Nephron progenitor cell (in vitro differentiated cells): ENCODE measurements around the gene SRP14.
"Not testable (repeated sequence)": the region's sequence is repeated elsewhere in the genome, so short reads cannot be mapped to it uniquely, and the experiment has no call there.

Experiments
- DNase-seq: peaks from one replicate; pipeline ENCODE4 v3.0.0; 2021
- H3K27ac Mint-ChIP-seq: 2 replicates; pipeline ENCODE4 v1.8.0; 2021; ENCODE audit warnings: mild to moderate bottlenecking, moderate library complexity, mixed read lengths
- H3K27me3 Mint-ChIP-seq: 2 replicates; pipeline ENCODE4 v1.8.0; 2021; ENCODE audit warnings: mild to moderate bottlenecking, low read depth, mixed read lengths; ENCODE audit not compliant: poor library complexity
- H3K36me3 Mint-ChIP-seq: 2 replicates; pipeline ENCODE4 v1.8.0; 2021; ENCODE audit warnings: low read depth, mixed read lengths
- H3K4me1 Mint-ChIP-seq: 2 replicates; pipeline ENCODE4 v1.8.0; 2021; ENCODE audit warnings: mixed read lengths
- H3K4me3 Mint-ChIP-seq: 2 replicates; pipeline ENCODE4 v1.8.0; 2021; ENCODE audit warnings: mild to moderate bottlenecking, moderate library complexity, mixed read lengths
- H3K9me3 Mint-ChIP-seq: 2 replicates; pipeline ENCODE4 v1.8.0; 2021; ENCODE audit warnings: mild to moderate bottlenecking, moderate library complexity, mixed read lengths
- CTCF ChIP-seq: fragments of 200-600 bp; sonication (generic); IDR thresholded peaks from 2 replicates; pipeline ENCODE4 v1.5.0; 2021; ENCODE audit warnings: antibody characterized with exemption

The SRP14 gene

DNA sequence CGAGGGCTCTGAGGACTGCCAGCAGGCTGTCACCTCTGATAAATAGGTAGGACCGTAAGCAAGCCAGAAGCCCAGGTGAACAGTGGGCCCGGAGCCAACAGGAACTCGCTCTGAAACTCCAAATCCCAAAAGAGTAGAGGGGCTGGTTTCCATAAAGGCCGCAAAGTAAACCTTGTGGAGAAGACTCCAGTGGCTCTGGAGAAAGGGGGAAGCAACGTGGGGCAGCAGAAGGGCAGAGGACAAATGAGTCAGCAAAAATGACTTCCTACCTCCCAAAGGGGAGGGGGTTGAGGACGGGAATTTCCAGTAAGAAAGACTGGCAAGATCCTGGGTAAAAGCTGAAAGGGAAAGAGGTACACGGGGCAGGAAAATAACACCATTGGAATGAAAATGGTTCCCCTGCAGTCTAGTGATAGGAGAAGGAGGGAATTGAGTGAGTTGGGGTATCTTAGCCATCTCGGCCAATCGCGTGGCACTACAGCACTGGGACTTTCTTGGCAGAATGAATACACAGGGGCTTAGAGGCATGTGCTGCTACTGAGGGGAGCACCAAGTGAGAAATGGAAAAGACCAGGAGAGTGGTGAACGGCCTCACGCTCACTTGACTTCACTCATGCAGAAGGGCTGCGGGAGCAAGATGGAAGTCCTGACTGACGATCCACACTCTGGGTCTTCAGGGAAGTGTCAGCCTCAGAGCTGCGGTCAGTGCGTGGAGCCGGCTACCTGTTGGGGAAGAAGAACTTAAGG, 36.5 kb upstream of the SRP14 start:
- no peak for DNase-seq
- Mint-ChIP-seq H3K27ac (peak overlapping the region; percentile 93), H3K4me1 (peaks cover 53% of the 10 kb centered on the region), H3K36me3 (no peaks in the 10 kb centered on the region), H3K4me3 (no peak overlapping the region), H3K9me3 (peaks cover 6% of the 10 kb centered on the region), H3K27me3 (no peaks in the 10 kb centered on the region)
- no peak for TF ChIP-seq CTCF

DNA sequence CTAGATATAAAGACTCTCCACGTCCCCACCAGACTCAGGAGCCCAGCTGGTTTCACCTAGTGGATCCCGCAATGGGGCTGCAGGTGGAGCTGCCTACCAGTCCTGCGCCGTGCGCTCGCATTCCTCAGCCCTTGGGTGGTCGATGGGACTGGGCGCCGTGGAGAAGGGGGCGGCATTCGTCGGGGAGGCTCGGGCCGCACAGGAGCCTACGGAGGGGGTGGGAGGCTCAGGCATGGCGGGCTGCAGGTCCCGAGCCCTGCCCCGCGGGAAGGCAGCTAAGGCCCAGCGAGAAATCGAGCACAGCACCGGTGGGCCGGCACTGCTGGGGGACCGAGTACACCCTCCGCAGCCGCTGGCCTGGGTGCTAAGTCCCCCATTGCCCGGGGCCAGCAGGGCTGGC, 35.7 kb upstream of the SRP14 start:
- not testable (repeated sequence) for H3K27me3 Mint-ChIP-seq, H3K9me3 Mint-ChIP-seq, DNase-seq, H3K27ac Mint-ChIP-seq, H3K36me3 Mint-ChIP-seq, H3K4me3 Mint-ChIP-seq
- peaks cover 56% of the 10 kb centered on the region for H3K4me1 Mint-ChIP-seq

DNA sequence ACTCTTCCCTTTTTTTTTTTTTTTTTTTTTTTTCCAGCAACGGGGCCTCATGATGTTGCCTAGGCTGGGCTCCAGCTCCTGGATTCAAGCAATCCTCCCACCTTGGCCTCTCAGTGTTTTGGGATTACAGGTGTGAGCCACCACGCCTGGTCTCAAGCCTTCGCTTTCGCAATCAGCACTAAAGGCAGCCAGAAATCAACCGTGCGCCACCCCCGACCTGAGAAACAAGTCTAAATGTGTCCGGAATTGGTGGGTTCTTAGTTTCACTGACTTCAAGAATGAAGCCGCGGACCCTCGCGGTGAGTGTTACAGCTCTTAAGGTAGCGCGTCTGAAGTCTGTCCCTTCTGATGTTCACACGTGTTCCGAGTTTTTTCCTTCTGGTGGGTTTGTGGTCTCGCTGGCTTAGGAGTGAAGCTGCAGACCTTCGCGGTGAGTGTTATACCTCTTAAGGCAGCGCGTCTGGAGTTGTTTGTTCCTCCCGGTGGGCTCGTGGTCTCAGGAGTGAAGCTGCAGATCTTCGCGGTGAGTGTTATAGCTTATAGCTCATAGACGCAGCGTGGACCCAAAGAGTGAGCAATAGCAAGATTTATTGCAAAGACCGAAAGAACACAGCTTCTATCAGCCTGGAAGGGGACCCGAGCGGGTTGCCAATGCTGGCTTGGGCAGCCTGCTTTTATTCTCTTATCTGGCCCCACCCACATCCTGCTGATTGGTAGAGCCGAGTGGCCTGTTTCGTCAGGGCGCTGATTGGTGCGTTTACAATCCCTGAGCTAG, 34.9 kb upstream of the SRP14 start:
- not testable (repeated sequence) for H3K27me3 Mint-ChIP-seq, DNase-seq, H3K36me3 Mint-ChIP-seq, H3K27ac Mint-ChIP-seq, H3K4me3 Mint-ChIP-seq, H3K9me3 Mint-ChIP-seq
- peaks cover 58% of the 10 kb centered on the region for H3K4me1 Mint-ChIP-seq

- no peak for DNase-seq
- H3K36me3 Mint-ChIP-seq, result no peaks in the 10 kb centered on the region
- peaks cover 58% of the 10 kb centered on the region for H3K4me1 Mint-ChIP-seq
- peaks cover 6% of the 10 kb centered on the region for H3K9me3 Mint-ChIP-seq
- TF ChIP-seq CTCF, result no peak
- H3K27ac Mint-ChIP-seq, result peak overlapping the region; percentile 72
- no peak overlapping the region for H3K4me3 Mint-ChIP-seq
- H3K27me3 Mint-ChIP-seq, result no peaks in the 10 kb centered on the region
These were observed 33.4 kb upstream of the SRP14 start for GRCh38 chr15:40072216-40072990.

DNA sequence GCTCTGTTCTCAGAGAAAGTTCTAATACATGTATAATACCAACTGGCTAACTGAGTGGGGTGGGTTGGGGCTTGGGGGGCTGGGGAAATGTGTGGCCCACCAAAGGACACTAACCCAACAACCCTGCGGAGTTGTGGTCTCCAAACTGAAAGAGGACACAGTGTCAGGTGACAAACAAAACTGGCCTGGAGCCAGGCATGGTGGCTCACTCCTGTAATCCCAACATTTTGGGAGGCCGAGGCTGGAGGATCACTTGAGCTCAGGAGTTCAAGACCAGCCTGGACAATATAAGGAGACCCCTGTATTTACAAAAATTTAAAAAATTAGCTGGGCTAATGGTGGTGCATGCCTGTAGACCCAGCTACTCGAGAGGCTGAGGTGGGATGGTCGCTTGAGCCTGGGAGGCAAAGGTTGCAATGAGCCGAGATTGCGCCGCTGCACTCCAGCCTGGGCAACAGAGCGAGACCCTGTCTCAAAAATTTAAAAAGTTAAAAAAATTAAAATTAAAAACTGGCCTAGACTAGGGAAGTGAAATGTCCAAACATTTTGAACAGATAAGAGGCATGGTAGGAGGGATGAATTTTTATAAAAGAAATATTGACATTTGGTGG, 31.7 kb upstream of the SRP14 start:
- no peak overlapping the region for H3K4me3 Mint-ChIP-seq
- no peak overlapping the region for H3K27ac Mint-ChIP-seq
- no peaks in the 10 kb centered on the region for H3K36me3 Mint-ChIP-seq
- peaks cover 56% of the 10 kb centered on the region for H3K4me1 Mint-ChIP-seq
- H3K9me3 Mint-ChIP-seq, result peaks cover 6% of the 10 kb centered on the region
- DNase-seq, result no peak
- H3K27me3 Mint-ChIP-seq, result no peaks in the 10 kb centered on the region
- TF ChIP-seq CTCF, result no peak

GRCh38 chr15:40070166-40070557, 31.2 kb upstream of the SRP14 start:
- Mint-ChIP-seq H3K27me3 (no peaks in the 10 kb centered on the region), H3K4me1 (peaks cover 52% of the 10 kb centered on the region), H3K27ac (peak overlapping the region; percentile 79), H3K4me3 (no peak overlapping the region), H3K36me3 (no peaks in the 10 kb centered on the region), H3K9me3 (peaks cover 6% of the 10 kb centered on the region)
- no peak for DNase-seq
- no peak for TF ChIP-seq CTCF
